T-cell (primary cell): ENCODE measurements around the gene ARPC4. TPM values are rescaled to one million over a fixed set of nuclear protein-coding genes. Genes with fewer than 3 reads are reported as not detected.

Source experiments
- ATAC-seq, 4 experiments: fragments of 200-7000 bp in 3 of 4; fragments of 150-1000 bp in 1 of 4; cut with Tn5 transposase; replicated peaks in 1 of 4; 1 replicate in 3 of 4; 2 replicates in 1 of 4; pipeline ENCODE4 v1.10.0; 2021; ENCODE audit warnings: moderate library complexity in 3 of 4, mild to moderate bottlenecking in 2 of 4, moderate number of reproducible peaks in 1 of 4
- CTCF ChIA-PET, 2 donors: fragments of 300-600 bp; sonication (Branson Sonifier 250); formaldehyde crosslinking; loops; one replicate each; lab custom pipeline; 2022; ENCODE audit warnings: antibody characterized with exemption in 2 of 2; lab: Charles Lee
- POLR2A ChIA-PET, 2 donors: fragments of 300-600 bp; sonication (Branson Sonifier 250); formaldehyde crosslinking; loops; one replicate each; lab custom pipeline; 2022; ENCODE audit warnings: antibody characterized with exemption in 2 of 2; lab: Charles Lee
- DNase-seq, 35 experiments: peaks; one replicate each; pipeline versions ENCODE4 v3.0.0 to v3.0.0-alpha.2; 2013 to 2023
- H3K27ac ChIP-seq: one replicate; pipeline ENCODE4 v1.5.1; 2013; ENCODE audit warnings: low read length
- H3K27me3 ChIP-seq, 2 experiments: replicated peaks in 1 of 2; 1 replicate in 1 of 2; 2 replicates in 1 of 2; pipeline versions ENCODE4 v1.6.1 to v1.7.0; 2013; ENCODE audit warnings: low read length in 1 of 2, mixed read lengths in 1 of 2; ENCODE audit not compliant: control insufficient read depth in 2 of 2, insufficient read depth in 2 of 2; ENCODE audit errors: extremely low read depth in 1 of 2
- H3K36me3 ChIP-seq, 2 donors: 1 replicate in 1 of 2; 2 replicates in 1 of 2; pipeline versions ENCODE4 v1.6.1 to v1.7.0; 2013; ENCODE audit warnings: low read length in 1 of 2; ENCODE audit not compliant: control insufficient read depth in 2 of 2, insufficient read depth in 1 of 2; ENCODE audit errors: extremely low read depth in 1 of 2
- H3K4me1 ChIP-seq, 2 experiments: 1 replicate in 1 of 2; 2 replicates in 1 of 2; pipeline versions ENCODE4 v1.6.1 to v1.7.0; 2013; ENCODE audit warnings: low read length in 2 of 2, mixed read lengths in 1 of 2; ENCODE audit not compliant: insufficient read depth in 2 of 2, control insufficient read depth in 1 of 2; ENCODE audit errors: extremely low read depth in 1 of 2
- H3K4me3 ChIP-seq, 2 donors: 1 replicate in 1 of 2; 2 replicates in 1 of 2; pipeline versions ENCODE4 v1.5.1 to v1.7.0; 2013; ENCODE audit warnings: mild to moderate bottlenecking in 2 of 2, low read length in 1 of 2, moderate library complexity in 1 of 2; ENCODE audit not compliant: control insufficient read depth in 1 of 2; ENCODE audit errors: extremely low read depth in 1 of 2
- H3K9me3 ChIP-seq: 2 replicates; pipeline ENCODE4 v1.7.0; 2013
- H3K27ac Mint-ChIP-seq, 2 donors: one replicate each; pipeline ENCODE4 v1.8.0; 2020 to 2021; ENCODE audit warnings: mild to moderate bottlenecking in 2 of 2, mixed read lengths in 2 of 2
- H3K27me3 Mint-ChIP-seq, 2 donors: one replicate each; pipeline ENCODE4 v1.8.0; 2021 to 2022; ENCODE audit warnings: mixed read lengths in 2 of 2
- H3K36me3 Mint-ChIP-seq: one replicate; pipeline ENCODE4 v1.8.0; 2021; ENCODE audit warnings: mixed read lengths
- H3K4me1 Mint-ChIP-seq, 3 donors: one replicate each; pipeline ENCODE4 v1.8.0; 2020 to 2022; ENCODE audit warnings: mixed read lengths in 3 of 3, mild to moderate bottlenecking in 1 of 3
- H3K4me3 Mint-ChIP-seq, 3 donors: one replicate each; pipeline ENCODE4 v1.8.0; 2020 to 2022; ENCODE audit warnings: mild to moderate bottlenecking in 3 of 3, mixed read lengths in 3 of 3, moderate library complexity in 3 of 3
- H3K9me3 Mint-ChIP-seq, 3 donors: one replicate each; pipeline ENCODE4 v1.8.0; 2020 to 2022; ENCODE audit warnings: mixed read lengths in 3 of 3
- WGBS: methylation state at CpG from one replicate; pipeline ENCODE4 v1.1.5; 2013; ENCODE audit warnings: missing lambda C conversion rate; ENCODE audit not compliant: insufficient coverage; 5-methylcytosine and 5-hydroxymethylcytosine counted together
- total RNA-seq, 35 experiments: library from RNA in 6 of 35; stranded (reverse) in 6 of 35; fragments of 120-200 nt in 1 of 35; gene quantifications; one replicate each; pipeline versions ENCODE4 v1.2.1 to v1.2.4 and lab custom pipeline; 2013 to 2026

The ARPC4 gene
- total RNA-seq, 5 donors from 2014 or later (not counting 1 experiment from before 2014, with no cell fraction given): 144 to 160 (median 147) TPM

DNA sequence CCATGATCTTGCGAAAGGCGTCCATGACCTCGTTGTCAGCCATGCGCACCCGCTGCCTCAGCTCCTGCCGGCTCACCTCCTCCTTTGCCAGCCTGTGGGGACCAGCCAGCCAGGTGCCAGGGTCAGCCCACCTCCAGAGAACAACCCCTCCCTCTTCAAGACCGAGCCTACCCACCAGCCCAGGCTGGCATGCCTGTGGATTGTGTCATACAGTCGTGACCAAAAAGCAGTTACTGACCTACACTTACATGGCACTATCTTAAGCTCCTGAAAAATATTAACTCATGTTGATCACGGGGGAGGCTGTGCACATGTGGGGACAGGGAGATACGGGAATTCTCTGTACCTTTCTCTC lies 12.4 kb upstream of the ARPC4 start:
- WGBS: 52% methylated on average over 7 of the region's 10 CpGs
- peak overlapping the region; percentile 21 to 84 for H3K27ac Mint-ChIP-seq
- DNase-seq (no peak), ATAC-seq (peak in 3 of 4 experiments; percentile 7 to 17 (median 9))
- Histone ChIP-seq H3K9me3 (no peaks in the 10 kb centered on the region), H3K4me1 (peaks cover 36 to 43% of the 10 kb centered on the region in 2 experiments), H3K27ac (peak overlapping the region; percentile 71), H3K4me3 (no peak overlapping the region), H3K36me3 (peaks cover 10 to 27% of the 10 kb centered on the region in 2 donors), H3K27me3 (no peaks in the 10 kb centered on the region)
- H3K4me1 Mint-ChIP-seq: peaks cover 44 to 68% (median 54%) of the 10 kb centered on the region in 3 donors
- H3K9me3 Mint-ChIP-seq: no peaks in the 10 kb centered on the region
- H3K4me3 Mint-ChIP-seq: peak overlapping the region in 1 of 3 donors; percentile 71
- ChIA-PET CTCF (interaction anchor here in 1 of 2 donors (0.7 to 1.2 kb wide), 2 partner anchors 17 to 53 kb away, joined by 3 read pairs; no protein-coding TSS in a partner anchor), POLR2A (interaction anchor here in 1 of 2 donors (1.0 kb wide), 1 partner anchor 12 kb away, joined by 3 read pairs; the partner anchor contains the start of genes ARPC4 and TADA3)
- peaks cover 20% of the 10 kb centered on the region for H3K36me3 Mint-ChIP-seq
- no peaks in the 10 kb centered on the region for H3K27me3 Mint-ChIP-seq

DNA sequence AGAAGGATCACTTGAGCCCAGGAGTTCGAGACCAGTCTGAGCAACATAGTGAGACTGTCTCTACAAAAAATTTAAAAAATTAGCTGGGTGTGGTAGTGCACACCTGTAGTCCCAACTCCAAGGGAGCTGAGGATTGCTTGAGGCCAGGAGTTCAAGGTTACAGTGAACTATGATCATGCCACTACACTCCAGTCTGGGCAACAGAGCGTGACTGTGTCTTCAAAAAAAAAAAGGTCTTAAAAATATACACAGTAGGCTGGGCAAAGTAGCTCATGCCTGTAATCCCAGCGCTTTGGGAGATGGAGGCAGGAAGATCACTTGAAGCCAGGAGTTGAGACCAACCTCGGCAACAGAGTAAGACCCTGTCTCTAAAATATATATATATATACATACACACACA lies 12.0 kb upstream of the ARPC4 start:
- CTCF ChIA-PET: interaction anchor here in 1 of 2 donors (0.7 to 1.2 kb wide), 2 partner anchors 17 to 54 kb away, joined by 3 read pairs; no protein-coding TSS in a partner anchor
- peak overlapping the region in 1 of 3 donors; percentile 71 for H3K4me3 Mint-ChIP-seq
- H3K4me1 Mint-ChIP-seq: peaks cover 46 to 67% (median 54%) of the 10 kb centered on the region in 3 donors

DNA sequence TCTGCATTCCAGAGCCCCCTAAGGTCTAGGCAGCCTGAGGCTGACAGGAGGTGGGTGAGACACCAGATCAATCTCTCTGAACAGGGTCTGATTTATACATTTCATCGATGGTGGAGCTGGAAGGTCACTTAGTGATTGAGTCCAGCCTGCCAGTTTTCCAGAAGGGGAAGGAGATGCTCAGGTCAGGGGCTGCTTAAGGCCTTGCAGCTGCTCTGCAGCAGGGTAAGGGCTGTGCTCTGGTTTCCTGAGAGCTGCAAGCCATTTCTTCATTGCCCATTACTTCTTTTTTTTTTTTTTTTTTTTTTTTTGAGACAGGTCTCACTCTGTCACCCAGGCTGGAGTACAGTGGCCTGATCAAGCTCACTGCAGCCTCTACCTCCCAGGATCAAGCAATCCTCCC lies 11.3 kb upstream of the ARPC4 start:
- H3K9me3 Mint-ChIP-seq: no peaks in the 10 kb centered on the region
- H3K36me3 Mint-ChIP-seq: peaks cover 29% of the 10 kb centered on the region
- H3K4me1 Mint-ChIP-seq: peaks cover 46 to 61% (median 54%) of the 10 kb centered on the region in 3 donors
- ChIA-PET CTCF (interaction anchor here (0.7 to 0.8 kb wide), 4 partner anchors 26 to 538 kb away, joined by 4 to 16 read pairs (median 4); no protein-coding TSS in a partner anchor), POLR2A (interaction anchor here (0.6 to 1.0 kb wide), 4 partner anchors 11 to 134 kb away, joined by 3 to 4 read pairs (median 3); partner anchors contain the start of genes ARPC4 (in 1 of the 2) and TADA3 (in 1 of the 2))
- Histone ChIP-seq H3K4me3 (no peak overlapping the region), H3K27me3 (no peaks in the 10 kb centered on the region), H3K27ac (no peak overlapping the region), H3K9me3 (no peaks in the 10 kb centered on the region), H3K36me3 (peaks cover 10 to 36% of the 10 kb centered on the region in 2 donors), H3K4me1 (peaks cover 36 to 43% of the 10 kb centered on the region in 2 experiments)
- peak overlapping the region in 1 of 3 donors; percentile 5 for H3K4me3 Mint-ChIP-seq
- ATAC-seq (no peak), DNase-seq (no peak)
- no peaks in the 10 kb centered on the region for H3K27me3 Mint-ChIP-seq
- H3K27ac Mint-ChIP-seq: peak overlapping the region; percentile 31 to 64
- WGBS: 57% methylated on average over 1 of the region's 1 CpG

More for the DNA sequence above, 12.0 kb upstream of the ARPC4 start:
- Mint-ChIP-seq H3K27ac (peak overlapping the region; percentile 21 to 84), H3K36me3 (peaks cover 24% of the 10 kb centered on the region), H3K9me3 (no peaks in the 10 kb centered on the region), H3K27me3 (no peaks in the 10 kb centered on the region)
- Histone ChIP-seq H3K9me3 (no peaks in the 10 kb centered on the region), H3K27me3 (no peaks in the 10 kb centered on the region), H3K4me1 (peaks cover 36 to 43% of the 10 kb centered on the region in 2 experiments), H3K4me3 (no peak overlapping the region), H3K36me3 (peaks cover 10 to 30% of the 10 kb centered on the region in 2 donors), H3K27ac (peak overlapping the region; percentile 71)
- DNase-seq (no peak), ATAC-seq (no peak)
- POLR2A ChIA-PET: interaction anchor here (0.6 to 1.0 kb wide), 3 partner anchors 12 to 110 kb away, joined by 3 to 4 read pairs (median 3); partner anchors contain the start of genes ARPC4 (in 1 of the 2) and TADA3 (in 1 of the 2)
- WGBS: no CpG with 5 or more reads among the region's 4 CpGs

DNA sequence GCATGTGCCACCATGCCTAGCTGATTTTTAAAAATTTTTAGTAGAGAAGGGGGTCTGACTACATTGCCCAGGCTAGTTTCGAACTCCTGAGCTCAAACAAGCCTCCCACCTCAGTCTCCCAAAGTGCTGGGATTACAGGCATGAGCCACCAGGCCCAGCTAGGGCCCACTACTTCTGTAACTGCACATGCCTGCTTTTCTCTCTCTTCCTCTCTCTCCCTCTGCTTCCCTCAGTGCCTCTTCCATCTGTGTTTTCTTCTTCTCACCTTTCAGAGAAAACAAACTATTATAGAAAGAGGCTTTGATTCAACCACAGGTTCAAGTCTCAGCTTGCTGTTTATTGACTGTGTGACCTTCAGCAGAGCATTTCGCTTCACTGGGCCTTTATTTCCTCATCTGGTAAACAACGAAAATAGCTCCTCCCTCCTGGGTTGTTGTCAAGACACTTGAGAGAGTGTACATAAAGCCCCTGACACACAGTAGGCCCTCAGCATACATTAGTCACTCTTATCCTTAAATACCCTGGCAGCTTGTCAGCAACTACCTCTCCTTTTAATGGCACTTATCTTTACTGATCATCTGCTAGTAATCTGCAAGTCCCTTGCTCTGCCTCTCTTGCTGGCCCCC lies 10.8 kb upstream of the ARPC4 start:
- peak overlapping the region; percentile 63 to 66 for H3K27ac Mint-ChIP-seq
- H3K27me3 Mint-ChIP-seq: no peaks in the 10 kb centered on the region
- H3K4me1 Mint-ChIP-seq: peaks cover 48 to 57% (median 56%) of the 10 kb centered on the region in 3 donors
- ChIA-PET CTCF (interaction anchor here (0.7 to 0.8 kb wide), 4 partner anchors 26 to 538 kb away, joined by 4 to 16 read pairs (median 4); no protein-coding TSS in a partner anchor), POLR2A (interaction anchor here in 1 of 2 donors (0.8 kb wide), 1 partner anchor 134 kb away, joined by 3 read pairs; no protein-coding TSS in a partner anchor)
- peaks cover 34% of the 10 kb centered on the region for H3K36me3 Mint-ChIP-seq
- H3K9me3 Mint-ChIP-seq: no peaks in the 10 kb centered on the region
- DNase-seq (no peak), ATAC-seq (no peak)
- no peaks in the 10 kb centered on the region for H3K9me3 ChIP-seq
- H3K4me3 ChIP-seq: no peak overlapping the region
- WGBS: 83% methylated on average over 1 of the region's 3 CpGs
- H3K27me3 ChIP-seq: no peaks in the 10 kb centered on the region
- H3K4me3 Mint-ChIP-seq: peak overlapping the region in 1 of 3 donors; percentile 5
- H3K36me3 ChIP-seq: peaks cover 12 to 41% of the 10 kb centered on the region in 2 donors
- H3K4me1 ChIP-seq: peaks cover 38 to 46% of the 10 kb centered on the region in 2 experiments
- H3K27ac ChIP-seq: no peak overlapping the region

DNA sequence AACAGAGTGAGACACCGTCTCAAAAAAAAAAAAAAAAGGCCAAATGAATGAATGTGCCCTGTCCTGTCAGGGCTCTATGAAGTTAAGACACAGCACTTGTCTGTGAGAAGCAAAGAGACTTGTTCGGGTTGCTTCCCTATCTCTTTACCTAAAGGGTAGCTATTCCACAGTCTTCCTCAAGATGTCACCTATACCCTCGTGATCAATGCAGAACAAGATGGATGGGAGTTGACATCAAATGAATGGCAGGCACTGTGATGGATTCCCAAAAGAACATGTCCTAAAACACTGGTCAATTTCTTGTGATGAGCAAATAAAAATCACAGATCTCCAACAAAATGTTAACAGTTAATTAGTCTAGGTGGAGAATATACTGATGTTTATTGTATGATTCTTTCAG lies 10.1 kb upstream of the ARPC4 start:
- peaks cover 40% of the 10 kb centered on the region for H3K36me3 Mint-ChIP-seq

DNA sequence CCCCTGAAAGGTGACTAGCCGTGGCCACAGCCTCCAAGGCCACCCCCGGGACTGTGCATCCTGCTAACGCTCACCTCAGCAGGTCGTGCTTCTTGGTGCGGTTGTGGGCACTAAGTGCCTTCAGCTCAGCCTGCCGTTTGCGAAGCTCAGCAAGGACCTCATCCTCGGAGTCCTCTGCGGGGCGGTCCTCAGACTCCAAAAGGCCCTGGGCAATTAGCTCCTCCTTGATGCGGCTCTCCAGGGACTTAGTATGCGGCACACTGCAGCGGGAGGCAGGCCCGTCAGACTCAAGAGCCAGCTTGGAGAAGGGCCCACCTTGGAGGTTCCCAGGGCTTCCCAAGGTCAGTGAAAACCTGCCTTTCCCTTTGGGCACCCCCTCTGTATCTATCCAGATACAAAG lies 8.9 kb upstream of the ARPC4 start:
- POLR2A ChIA-PET: no interaction called here
- ATAC-seq: no peak
- H3K36me3 Mint-ChIP-seq: peaks cover 44% of the 10 kb centered on the region
- Histone ChIP-seq H3K36me3 (peaks cover 14 to 53% of the 10 kb centered on the region in 2 donors), H3K9me3 (no peaks in the 10 kb centered on the region), H3K27me3 (no peaks in the 10 kb centered on the region), H3K27ac (no peak overlapping the region), H3K4me3 (no peak overlapping the region), H3K4me1 (peaks cover 33 to 45% of the 10 kb centered on the region in 2 experiments)
- peaks cover 47 to 51% (median 47%) of the 10 kb centered on the region in 3 donors for H3K4me1 Mint-ChIP-seq
- H3K27me3 Mint-ChIP-seq: no peaks in the 10 kb centered on the region
- CTCF ChIA-PET: no interaction called here
- no peak overlapping the region for H3K27ac Mint-ChIP-seq
- WGBS: 98% methylated on average over 13 of the region's 14 CpGs
- H3K4me3 Mint-ChIP-seq: no peak overlapping the region
- H3K9me3 Mint-ChIP-seq: no peaks in the 10 kb centered on the region
- no peak for DNase-seq

More for the DNA sequence above, 10.1 kb upstream of the ARPC4 start:
- WGBS: 60% methylated on average over 2 of the region's 3 CpGs
- H3K9me3 Mint-ChIP-seq: no peaks in the 10 kb centered on the region
- peaks cover 14 to 48% of the 10 kb centered on the region in 2 donors for H3K36me3 ChIP-seq
- H3K27me3 ChIP-seq: no peaks in the 10 kb centered on the region
- DNase-seq (peak in 1 of 35 experiments; percentile 45), ATAC-seq (peak in 1 of 4 experiments; percentile 55)
- no peaks in the 10 kb centered on the region for H3K9me3 ChIP-seq
- no peaks in the 10 kb centered on the region for H3K27me3 Mint-ChIP-seq
- ChIA-PET CTCF (interaction anchor here in 1 of 2 donors (0.7 kb wide), 1 partner anchor 204 kb away, joined by 7 read pairs; the partner anchor contains the start of gene EMC3), POLR2A (interaction anchor here (0.7 kb wide), 2 partner anchors 52 to 64 kb away, joined by 5 to 6 read pairs; no protein-coding TSS in a partner anchor)
- H3K4me3 Mint-ChIP-seq: no peak overlapping the region
- H3K27ac ChIP-seq: no peak overlapping the region
- H3K27ac Mint-ChIP-seq: no peak overlapping the region
- H3K4me1 Mint-ChIP-seq: peaks cover 55 to 60% (median 56%) of the 10 kb centered on the region in 3 donors
- H3K4me1 ChIP-seq: peaks cover 38 to 53% of the 10 kb centered on the region in 2 experiments
- no peak overlapping the region for H3K4me3 ChIP-seq
